GM23248 (cell line): Measurements from ENCODE around the gene CAMK2D. TPM values are rescaled to one million over a fixed set of nuclear protein-coding genes. Genes with fewer than 3 reads are reported as not detected.

ENCODE experiments used
- DNase-seq: peaks from one replicate; pipeline ENCODE4 v3.0.0-alpha.2; 2015
- H2AFZ ChIP-seq: fragments of 200-600 bp; sonication (generic); 2 replicates; pipeline ENCODE4 v1.6.1; 2016; ENCODE audit warnings: antibody characterized with exemption
- H3F3A ChIP-seq: fragments of 200-600 bp; sonication (generic); 2 replicates; pipeline ENCODE4 v1.6.1; 2016; ENCODE audit warnings: mild to moderate bottlenecking, antibody characterized with exemption, mixed run types; ENCODE audit not compliant: insufficient read depth
- H3K27ac ChIP-seq: fragments of 200-600 bp; sonication (generic); 2 replicates; pipeline ENCODE4 v1.5.1; 2016; ENCODE audit warnings: mild to moderate bottlenecking
- H3K27me3 ChIP-seq: fragments of 200-600 bp; sonication (generic); replicated peaks from 2 replicates; pipeline ENCODE4 v1.6.1; 2016; ENCODE audit warnings: mild to moderate bottlenecking; ENCODE audit not compliant: insufficient read depth
- H3K36me3 ChIP-seq: fragments of 200-600 bp; sonication (generic); 2 replicates; pipeline ENCODE4 v1.6.1; 2016; ENCODE audit warnings: low read depth, mild to moderate bottlenecking
- H3K4me1 ChIP-seq: fragments of 200-600 bp; sonication (generic); 2 replicates; pipeline ENCODE4 v1.6.1; 2016; ENCODE audit warnings: mild to moderate bottlenecking; ENCODE audit not compliant: insufficient read depth
- H3K4me2 ChIP-seq: fragments of 200-600 bp; sonication (generic); one replicate; pipeline ENCODE4 v1.6.1; 2016; ENCODE audit warnings: mild to moderate bottlenecking; ENCODE audit not compliant: unreplicated experiment
- H3K4me3 ChIP-seq: fragments of 200-600 bp; sonication (generic); 2 replicates; pipeline ENCODE4 v1.5.1; 2016; ENCODE audit warnings: mild to moderate bottlenecking
- H3K79me2 ChIP-seq: fragments of 200-600 bp; sonication (generic); 2 replicates; pipeline ENCODE4 v1.6.1; 2016; ENCODE audit warnings: mild to moderate bottlenecking; ENCODE audit not compliant: insufficient read depth
- H3K9ac ChIP-seq: fragments of 200-600 bp; sonication (generic); 2 replicates; pipeline ENCODE4 v1.6.1; 2016; ENCODE audit warnings: mild to moderate bottlenecking
- H3K9me2 ChIP-seq: fragments of 200-600 bp; sonication (generic); 2 replicates; pipeline ENCODE4 v1.6.1; 2016; ENCODE audit warnings: mixed run types, mild to moderate bottlenecking, moderate library complexity; ENCODE audit not compliant: insufficient read depth
- H3K9me3 ChIP-seq: fragments of 200-600 bp; sonication (generic); one replicate; pipeline ENCODE4 v1.6.1; 2017; ENCODE audit warnings: low read depth
- H4K20me1 ChIP-seq: fragments of 200-600 bp; sonication (generic); 2 replicates; pipeline ENCODE4 v1.6.0; 2016; ENCODE audit not compliant: insufficient read depth
- EZH2 ChIP-seq: fragments of 200-600 bp; sonication (generic); IDR thresholded peaks from 2 replicates; pipeline ENCODE4 v1.6.1; 2018; ENCODE audit warnings: antibody characterized with exemption, mild to moderate bottlenecking; ENCODE audit not compliant: insufficient read depth, poor library complexity, severe bottlenecking
- EZH2phosphoT487 ChIP-seq: fragments of 200-600 bp; sonication (generic); IDR thresholded peaks from 2 replicates; pipeline ENCODE4 v1.6.1; 2018; ENCODE audit warnings: antibody characterized with exemption, moderate library complexity, mild to moderate bottlenecking, low read depth; ENCODE audit not compliant: insufficient read depth
- WGBS, 2 experiments: methylation state at CpG; one replicate each; pipeline ENCODE4 v1.1.6; 2015 to 2017; ENCODE audit warnings: low lambda C conversion rate in 2 of 2, low coverage in 1 of 2; ENCODE audit errors: missing lambda C conversion rate in 2 of 2; 5-methylcytosine and 5-hydroxymethylcytosine counted together
- in situ Hi-C: fragments of 300-500 bp; cut with MboI; formaldehyde crosslinking; loops from 2 replicates; pipeline ENCODE4 v1.15.0; 2020
- polyA plus RNA-seq: library from polyadenylated mRNA; unstranded; fragments of >200 nt; fragmentation: Nextera tagmentation; extraction: Ambion mirVana; gene quantifications from 2 replicates; pipeline ENCODE4 v1.2.1, GENCODE V29; 2016
- total RNA-seq: library from RNA; depleted of rRNA; stranded (reverse); fragments of >200 nt; shearing (Covaris generic); gene quantifications from 2 replicates; pipeline ENCODE4 v1.2.3, GENCODE V29; 2014

Gene CAMK2D
- total and polyA plus RNA-seq, 2 experiments from 2014 or later, result 78.8 to 94.5 TPM

DNA sequence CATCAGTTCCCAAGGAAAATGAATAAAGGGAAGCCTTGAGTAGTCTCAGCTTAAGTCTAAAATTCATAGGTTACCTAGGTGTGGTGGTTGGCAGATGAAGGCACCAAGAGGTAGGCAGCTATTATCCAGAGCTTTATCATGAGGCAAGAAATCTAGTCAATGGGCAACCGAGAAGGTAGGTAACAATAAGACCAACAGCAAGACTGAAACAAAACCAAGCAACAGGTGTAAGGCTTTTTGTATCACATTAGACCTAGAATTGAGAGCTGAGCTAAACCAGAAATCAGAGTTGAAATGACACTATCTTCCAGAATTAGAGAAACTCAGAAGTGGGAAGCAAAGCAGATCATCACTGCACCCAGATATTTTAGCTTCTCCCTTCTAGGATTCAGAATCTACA lies 117.1 kb downstream of the CAMK2D start:
- Histone ChIP-seq H3K9me3 (no peaks in the 10 kb centered on the region), H3K4me2 (no peak overlapping the region), H4K20me1 (no peaks in the 10 kb centered on the region; the same call in 1 of the 2 replicates), H3F3A (0 out of 2 replicates have a peak, but pooled peaks cover 3% of the 10 kb centered on the region), H3K27ac (no peak overlapping the region), H2AFZ (no peak overlapping the region), H3K79me2 (peaks cover 98% of the 10 kb centered on the region), H3K4me3 (no peak overlapping the region), H3K36me3 (peaks cover under 1% of the 10 kb centered on the region; the same call in 1 of the 2 replicates), H3K9me2 (no peaks in the 10 kb centered on the region), H3K9ac (no peak overlapping the region), H3K4me1 (peaks cover 14% of the 10 kb centered on the region), H3K27me3 (no peaks in the 10 kb centered on the region)
- in situ Hi-C loops, result no loop called here
- no peak for TF ChIP-seq EZH2
- no peak for TF ChIP-seq EZH2phosphoT487
- no peak for DNase-seq
- 94 to 100% methylated on average over 1 of the region's 1 CpG for WGBS, 2 experiments

DNA sequence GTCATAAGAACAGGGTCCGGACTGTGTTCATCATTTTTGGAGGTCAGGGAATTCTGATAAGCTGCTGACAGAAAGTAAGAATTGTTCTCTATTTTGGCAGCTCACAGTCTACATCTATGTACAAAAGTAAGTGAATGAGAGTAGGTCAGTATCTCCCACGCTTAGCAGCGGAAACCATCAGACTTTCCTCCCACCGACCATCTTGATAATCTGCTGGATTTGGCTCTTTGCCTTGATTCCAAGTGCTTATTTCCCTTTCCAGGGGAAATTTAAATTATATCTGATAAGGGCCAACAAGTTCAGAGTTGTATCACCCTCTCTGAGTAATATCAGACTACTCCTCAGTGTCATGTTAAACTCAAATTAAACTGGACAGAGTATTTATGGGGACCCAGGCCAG lies 118.0 kb downstream of the CAMK2D start:
- Histone ChIP-seq H3K36me3 (no peaks in the 10 kb centered on the region; the same call in 1 of the 2 replicates), H3K9ac (no peak overlapping the region), H3K4me3 (no peak overlapping the region), H4K20me1 (no peaks in the 10 kb centered on the region; the same call in 1 of the 2 replicates), H3K4me1 (peaks cover 14% of the 10 kb centered on the region), H3F3A (0 out of 2 replicates have a peak, but pooled peaks cover 3% of the 10 kb centered on the region), H3K9me3 (no peaks in the 10 kb centered on the region), H3K4me2 (no peak overlapping the region), H3K9me2 (no peaks in the 10 kb centered on the region), H3K27me3 (no peaks in the 10 kb centered on the region), H3K79me2 (peaks cover 98% of the 10 kb centered on the region), H2AFZ (no peak overlapping the region), H3K27ac (no peak overlapping the region)
- TF ChIP-seq EZH2phosphoT487, result no peak
- no peak for TF ChIP-seq EZH2
- DNase-seq, result no peak
- 99 to 100% methylated on average over 4 of the region's 4 CpGs for WGBS, 2 experiments
- in situ Hi-C loops, result no loop called here

DNA sequence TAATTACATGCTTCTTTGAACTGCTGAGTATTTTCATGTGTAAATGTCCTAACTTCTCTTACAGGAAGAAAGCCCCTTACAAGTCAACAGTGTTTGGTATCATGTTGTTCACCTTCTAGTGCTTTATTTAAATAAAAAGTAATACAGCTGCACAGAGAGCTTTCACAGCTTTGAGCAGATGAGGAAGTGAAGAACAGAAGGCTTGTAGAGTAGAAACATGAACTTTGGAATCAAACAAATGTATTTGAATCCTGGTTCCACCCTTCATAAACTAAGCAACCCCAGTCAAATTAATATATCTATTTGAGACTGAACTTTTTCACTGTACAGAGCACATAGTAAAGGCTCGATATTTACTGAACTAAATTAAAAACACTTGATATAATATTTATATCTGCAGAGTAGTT lies 120.5 kb downstream of the CAMK2D start:
- Histone ChIP-seq H2AFZ (no peak overlapping the region), H3K4me1 (peaks cover 25% of the 10 kb centered on the region), H3K9ac (no peak overlapping the region), H3K9me3 (no peaks in the 10 kb centered on the region), H3K79me2 (peaks cover 95% of the 10 kb centered on the region), H3K4me3 (no peak overlapping the region), H3K36me3 (no peaks in the 10 kb centered on the region), H3K27ac (no peak overlapping the region), H3F3A (0 out of 2 replicates have a peak, but pooled peaks cover 3% of the 10 kb centered on the region), H3K4me2 (no peak overlapping the region), H4K20me1 (peaks cover 4% of the 10 kb centered on the region; the same call in 1 of the 2 replicates), H3K9me2 (no peaks in the 10 kb centered on the region), H3K27me3 (no peaks in the 10 kb centered on the region)
- DNase-seq, result no peak
- in situ Hi-C loops, result no loop called here
- TF ChIP-seq EZH2phosphoT487 (no peak), EZH2 (no peak)
- whole genome bisulfite sequencing, 2 experiments, result 25 to 29% methylated on average over 1 of the region's 1 CpG

DNA sequence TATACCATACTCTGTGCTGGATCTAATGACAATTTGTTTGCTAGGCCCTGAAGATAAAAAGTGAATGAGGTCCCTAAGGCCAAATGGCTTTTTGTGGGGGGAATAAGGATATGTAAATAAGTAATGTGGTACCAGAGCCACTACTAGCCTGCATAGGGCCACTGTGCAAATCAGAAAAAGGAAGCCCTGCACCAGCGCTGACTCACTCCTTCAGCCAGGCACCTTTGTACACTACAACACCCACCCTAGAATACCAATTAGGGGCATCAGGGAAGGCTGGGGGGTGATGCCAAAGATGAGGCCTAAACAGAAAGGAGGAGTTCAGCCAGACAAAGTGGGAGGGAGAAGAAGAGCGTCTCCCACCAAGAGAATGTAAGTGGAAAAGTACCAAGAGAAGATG lies 122.2 kb downstream of the CAMK2D start:
- 95 to 96% methylated on average over 2 of the region's 2 CpGs for WGBS, 2 experiments
- in situ Hi-C loops, result no loop called here
- peaks cover 96% of the 10 kb centered on the region for H3K79me2 ChIP-seq

DNA sequence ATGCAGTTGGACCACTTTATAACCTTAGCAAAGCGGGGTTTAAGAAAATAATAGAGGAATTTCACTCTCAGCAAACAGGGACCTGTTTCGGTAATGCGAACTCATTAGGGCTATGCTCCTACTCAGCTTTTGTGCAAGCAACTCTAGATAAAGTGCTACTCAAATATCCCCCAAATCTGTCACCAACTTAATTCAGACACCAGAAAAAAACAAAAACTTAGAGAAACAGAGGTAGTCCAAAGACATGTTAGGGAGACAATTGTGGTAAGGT lies 123.0 kb downstream of the CAMK2D start:
- no peak for DNase-seq
- Histone ChIP-seq H3F3A (no peaks in the 10 kb centered on the region), H3K9me3 (no peaks in the 10 kb centered on the region), H3K36me3 (no peaks in the 10 kb centered on the region), H2AFZ (no peak overlapping the region), H4K20me1 (peaks cover 5% of the 10 kb centered on the region; the same call in 1 of the 2 replicates), H3K27ac (no peak overlapping the region), H3K9me2 (no peaks in the 10 kb centered on the region), H3K79me2 (peaks cover 96% of the 10 kb centered on the region), H3K4me2 (no peak overlapping the region), H3K27me3 (no peaks in the 10 kb centered on the region), H3K9ac (no peak overlapping the region), H3K4me1 (peaks cover 25% of the 10 kb centered on the region), H3K4me3 (no peak overlapping the region)
- in situ Hi-C loops, result no loop called here
- 96% methylated on average over 3 of the region's 3 CpGs for WGBS, 2 experiments
- TF ChIP-seq EZH2, result no peak
- TF ChIP-seq EZH2phosphoT487, result no peak

More for the DNA sequence above, 122.2 kb downstream of the CAMK2D start:
- Histone ChIP-seq H3K4me2 (no peak overlapping the region), H3F3A (no peaks in the 10 kb centered on the region), H3K9me3 (no peaks in the 10 kb centered on the region), H2AFZ (no peak overlapping the region), H3K9ac (no peak overlapping the region), H3K4me1 (peaks cover 25% of the 10 kb centered on the region), H3K9me2 (no peaks in the 10 kb centered on the region), H3K36me3 (no peaks in the 10 kb centered on the region), H3K4me3 (no peak overlapping the region), H3K27ac (no peak overlapping the region), H4K20me1 (peaks cover 5% of the 10 kb centered on the region; the same call in 1 of the 2 replicates), H3K27me3 (no peaks in the 10 kb centered on the region)
- no peak for DNase-seq
- TF ChIP-seq EZH2phosphoT487, result no peak
- no peak for TF ChIP-seq EZH2
